Measurements from ENCODE around the gene TBC1D1.
A peak's percentile ranks its signal among the peaks of the same experiment; 100 is the strongest.

TBC1D1 gene

GRCh38 chr4:37927434-37927833 lies 36.5 kb downstream of the TBC1D1 start:
- no peak for DNase-seq

GRCh38 chr4:37928426-37929416 lies 37.8 kb downstream of the TBC1D1 start:
- DNase-seq: peak; percentile 58

- no peak for DNase-seq
These were observed 43.2 kb downstream of the TBC1D1 start for GRCh38 chr4:37934096-37934495.

- DNase-seq: no peak
These were observed 43.7 kb downstream of the TBC1D1 start for GRCh38 chr4:37934609-37935008.

- DNase-seq: no peak
These were observed 44.1 kb downstream of the TBC1D1 start for GRCh38 chr4:37935026-37935425.

GRCh38 chr4:37936889-37937498 lies 46.1 kb downstream of the TBC1D1 start:
- DNase-seq: peak; percentile 31

GRCh38 chr4:37938208-37938607 lies 47.3 kb downstream of the TBC1D1 start:
- DNase-seq: no peak

GRCh38 chr4:37946503-37947179 lies 55.8 kb downstream of the TBC1D1 start:
- DNase-seq: peak; percentile 51

- DNase-seq: peak; percentile 45
These were observed 57.7 kb downstream of the TBC1D1 start for GRCh38 chr4:37948542-37948941.

GRCh38 chr4:37949636-37950426 lies 58.9 kb downstream of the TBC1D1 start:
- no peak for DNase-seq

- peak; percentile 79 for DNase-seq
These were observed 60.8 kb downstream of the TBC1D1 start for GRCh38 chr4:37951461-37952352.

- no peak for DNase-seq
These were observed 62.3 kb downstream of the TBC1D1 start for GRCh38 chr4:37953156-37953555.

GRCh38 chr4:37953620-37954293 lies 62.9 kb downstream of the TBC1D1 start:
- no peak for DNase-seq

GRCh38 chr4:37956941-37957340 lies 66.1 kb downstream of the TBC1D1 start:
- no peak for DNase-seq

- DNase-seq: no peak
These were observed 68.0 kb downstream of the TBC1D1 start for GRCh38 chr4:37958932-37959331.

GRCh38 chr4:37960098-37960497 lies 69.2 kb downstream of the TBC1D1 start, which contains the start of gene PTTG2:
TSS of gene PTTG2 (plus strand) at chr4:37960398. CDS start at chr4:37960435, 37 bp downstream.
- DNase-seq: no peak

GRCh38 chr4:37960679-37961450 lies 70.0 kb downstream of the TBC1D1 start:
- DNase-seq: no peak

- no peak for DNase-seq
These were observed 74.0 kb downstream of the TBC1D1 start for GRCh38 chr4:37964734-37965457.

GRCh38 chr4:37966044-37966443 lies 75.2 kb downstream of the TBC1D1 start:
- no peak for DNase-seq

Data from hematopoietic multipotent progenitor cell treated with erythropoietin and hydrocortisone succinate and interleukin-3 and kit ligand, for 4 days (in vitro differentiated cells).